Measurements from ENCODE around the gene RASGEF1C. TPM values are rescaled to one million over a fixed set of nuclear protein-coding genes. Genes with fewer than 3 reads are reported as not detected.

The RASGEF1C gene
- total and polyA plus RNA-seq, 2 experiments from 2014 or later: 0.40 to 0.42 TPM

DNA sequence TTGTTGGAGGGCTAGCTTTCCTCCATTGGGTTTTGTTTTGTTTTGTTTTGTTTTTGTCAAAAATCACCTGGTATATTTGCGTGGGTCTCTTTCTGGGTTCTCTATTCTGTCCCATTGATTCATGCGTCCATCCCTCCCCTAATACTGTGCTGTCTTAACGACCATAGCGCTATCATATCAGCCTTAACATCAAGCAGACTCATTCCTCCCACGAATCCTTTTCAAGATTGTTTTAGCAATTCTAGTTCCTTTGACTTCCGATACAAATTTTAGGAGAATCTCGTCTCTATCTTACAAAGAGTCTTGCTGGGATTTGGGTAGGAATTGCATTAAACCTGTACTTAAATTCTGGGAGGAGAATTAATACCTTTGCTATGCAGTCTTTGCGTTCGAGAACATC lies 106.4 kb downstream of the RASGEF1C start (continued):
- TF ChIP-seq, protein P1, sequence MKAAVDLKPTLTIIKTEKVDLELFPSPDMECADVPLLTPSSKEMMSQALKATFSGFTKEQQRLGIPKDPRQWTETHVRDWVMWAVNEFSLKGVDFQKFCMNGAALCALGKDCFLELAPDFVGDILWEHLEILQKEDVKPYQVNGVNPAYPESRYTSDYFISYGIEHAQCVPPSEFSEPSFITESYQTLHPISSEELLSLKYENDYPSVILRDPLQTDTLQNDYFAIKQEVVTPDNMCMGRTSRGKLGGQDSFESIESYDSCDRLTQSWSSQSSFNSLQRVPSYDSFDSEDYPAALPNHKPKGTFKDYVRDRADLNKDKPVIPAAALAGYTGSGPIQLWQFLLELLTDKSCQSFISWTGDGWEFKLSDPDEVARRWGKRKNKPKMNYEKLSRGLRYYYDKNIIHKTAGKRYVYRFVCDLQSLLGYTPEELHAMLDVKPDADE (IDR thresholded peaks at IDR 0.05): no peak
- TF ChIP-seq, protein P2, sequence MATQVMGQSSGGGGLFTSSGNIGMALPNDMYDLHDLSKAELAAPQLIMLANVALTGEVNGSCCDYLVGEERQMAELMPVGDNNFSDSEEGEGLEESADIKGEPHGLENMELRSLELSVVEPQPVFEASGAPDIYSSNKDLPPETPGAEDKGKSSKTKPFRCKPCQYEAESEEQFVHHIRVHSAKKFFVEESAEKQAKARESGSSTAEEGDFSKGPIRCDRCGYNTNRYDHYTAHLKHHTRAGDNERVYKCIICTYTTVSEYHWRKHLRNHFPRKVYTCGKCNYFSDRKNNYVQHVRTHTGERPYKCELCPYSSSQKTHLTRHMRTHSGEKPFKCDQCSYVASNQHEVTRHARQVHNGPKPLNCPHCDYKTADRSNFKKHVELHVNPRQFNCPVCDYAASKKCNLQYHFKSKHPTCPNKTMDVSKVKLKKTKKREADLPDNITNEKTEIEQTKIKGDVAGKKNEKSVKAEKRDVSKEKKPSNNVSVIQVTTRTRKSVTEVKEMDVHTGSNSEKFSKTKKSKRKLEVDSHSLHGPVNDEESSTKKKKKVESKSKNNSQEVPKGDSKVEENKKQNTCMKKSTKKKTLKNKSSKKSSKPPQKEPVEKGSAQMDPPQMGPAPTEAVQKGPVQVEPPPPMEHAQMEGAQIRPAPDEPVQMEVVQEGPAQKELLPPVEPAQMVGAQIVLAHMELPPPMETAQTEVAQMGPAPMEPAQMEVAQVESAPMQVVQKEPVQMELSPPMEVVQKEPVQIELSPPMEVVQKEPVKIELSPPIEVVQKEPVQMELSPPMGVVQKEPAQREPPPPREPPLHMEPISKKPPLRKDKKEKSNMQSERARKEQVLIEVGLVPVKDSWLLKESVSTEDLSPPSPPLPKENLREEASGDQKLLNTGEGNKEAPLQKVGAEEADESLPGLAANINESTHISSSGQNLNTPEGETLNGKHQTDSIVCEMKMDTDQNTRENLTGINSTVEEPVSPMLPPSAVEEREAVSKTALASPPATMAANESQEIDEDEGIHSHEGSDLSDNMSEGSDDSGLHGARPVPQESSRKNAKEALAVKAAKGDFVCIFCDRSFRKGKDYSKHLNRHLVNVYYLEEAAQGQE (IDR thresholded peaks at IDR 0.05; ENCODE audit: unreplicated experiment): no peak

DNA sequence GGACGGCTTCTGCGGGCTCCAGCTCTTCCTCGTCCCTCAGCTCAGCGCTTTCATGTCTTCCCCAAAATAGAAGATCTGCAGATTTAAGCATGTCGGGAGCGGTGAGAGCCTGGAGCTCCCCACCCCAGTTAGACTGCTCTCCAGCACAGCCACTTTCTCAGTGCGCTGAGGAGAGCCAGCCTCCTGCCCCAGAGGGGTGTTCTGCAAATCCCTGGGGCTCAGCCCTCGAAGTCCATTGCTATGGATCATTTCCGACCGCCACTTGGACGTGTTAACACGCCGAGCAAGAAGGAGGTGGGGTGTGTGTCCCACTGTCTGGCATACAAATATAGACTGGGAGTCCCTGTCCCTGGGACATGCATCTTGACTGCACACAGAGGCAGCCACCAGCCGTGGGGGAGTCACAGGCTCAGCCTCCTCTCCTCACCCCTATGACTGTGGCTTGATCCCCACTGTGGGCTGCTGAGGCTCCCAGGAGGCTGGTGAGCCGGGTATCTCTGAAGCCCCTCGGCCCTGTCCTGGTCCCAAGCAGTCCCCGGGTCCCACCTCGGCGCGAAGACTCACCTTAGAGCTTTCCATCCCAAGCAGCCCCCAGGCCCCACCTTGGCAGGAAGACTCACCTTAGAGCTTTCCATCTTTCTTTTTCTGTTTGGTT lies 107.4 kb downstream of the RASGEF1C start:
- no peak overlapping the region for H3K4me3 Mint-ChIP-seq
- Histone ChIP-seq H3K36me3 (ENCODE audit: insufficient read depth) (no peaks in the 10 kb centered on the region), H3K4me2 (no peak overlapping the region), H3K4me1 (ENCODE audit: insufficient read depth) (no peaks in the 10 kb centered on the region), H3K9me2 (ENCODE audit: insufficient read depth) (no peaks in the 10 kb centered on the region), H3K27ac (ENCODE audit: low read depth) (no peak overlapping the region), H2AFZ (no peak overlapping the region), H3K27me3 (ENCODE audit: insufficient read depth) (no peaks in the 10 kb centered on the region), H3F3A (replicated peaks; ENCODE audit: low read depth) (no peaks in the 10 kb centered on the region), H4K20me1 (replicated peaks; ENCODE audit: insufficient read depth) (no peaks in the 10 kb centered on the region), H3K79me2 (replicated peaks; ENCODE audit: insufficient read depth) (no peaks in the 10 kb centered on the region), H3K4me3 (no peak overlapping the region)
- no peak overlapping the region for H3K27ac Mint-ChIP-seq
- no peak for ATAC-seq
- H3K36me3 Mint-ChIP-seq (ENCODE audit: low read depth): no peaks in the 10 kb centered on the region; the same call in 2 of the 3 replicates
- TF ChIP-seq, protein P1 (IDR thresholded peaks at IDR 0.05): no peak
- TF ChIP-seq CREB1 (CRISPR knock-in tag; IDR thresholded peaks at IDR 0.05; ENCODE audit: low read depth) (no peak), NANOG (IDR thresholded peaks at IDR 0.05; ENCODE audit: borderline replicate concordance) (no peak)
- DNase-seq (ENCODE audit: low spot score): no peak
- H3K4me1 Mint-ChIP-seq: no peaks in the 10 kb centered on the region
- peaks cover 5% of the 10 kb centered on the region for H3K9me3 Mint-ChIP-seq
- peaks cover 3% of the 10 kb centered on the region for H3K27me3 Mint-ChIP-seq (ENCODE audit: insufficient read depth, low read depth, poor library complexity)

DNA sequence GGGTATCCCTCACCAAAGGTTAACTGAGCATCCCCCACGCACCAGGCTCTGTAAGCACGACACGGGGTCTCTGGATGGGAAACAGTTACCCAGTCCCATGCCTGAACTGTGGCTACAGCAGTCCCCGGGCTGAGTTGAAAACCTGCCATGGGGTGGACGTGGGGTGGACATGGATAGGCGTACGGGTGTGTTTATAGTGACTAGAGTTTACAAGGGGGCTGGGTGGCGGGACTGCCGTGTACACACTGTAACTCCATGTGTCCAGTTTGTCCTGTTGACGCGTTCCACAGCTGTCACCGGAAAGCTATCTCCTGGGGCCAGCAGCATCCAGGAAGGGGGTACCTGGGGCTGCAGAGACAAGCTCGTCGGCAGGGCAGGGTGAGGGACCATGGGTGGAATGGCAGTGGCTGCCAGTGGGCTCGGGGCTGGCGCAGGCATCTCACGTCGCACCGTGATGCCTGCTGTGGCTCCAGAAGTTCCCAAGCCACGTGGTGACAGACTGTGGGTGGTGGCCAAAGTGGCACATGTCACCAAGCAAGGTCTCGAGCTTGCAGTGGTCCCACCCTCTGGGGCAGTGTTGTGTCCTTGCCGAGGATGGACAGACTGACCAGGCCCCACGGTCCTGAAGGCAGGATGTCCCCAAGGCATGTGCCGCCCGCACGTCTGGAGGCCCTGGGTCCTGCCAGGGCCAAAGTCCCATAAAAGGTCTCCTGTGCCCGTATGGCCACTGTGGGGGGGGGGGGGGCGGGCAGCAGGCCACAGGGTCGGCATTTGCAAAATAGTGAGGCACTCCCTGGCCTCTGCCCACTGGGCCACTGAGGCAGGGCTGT lies 108.2 kb downstream of the RASGEF1C start:
- DNase-seq (ENCODE audit: low spot score): no peak
- Mint-ChIP-seq H3K27ac (no peak overlapping the region), H3K4me1 (no peaks in the 10 kb centered on the region), H3K4me3 (no peak overlapping the region), H3K36me3 (ENCODE audit: low read depth) (no peaks in the 10 kb centered on the region; the same call in 2 of the 3 replicates), H3K27me3 (ENCODE audit: insufficient read depth, low read depth, poor library complexity) (peaks cover 3% of the 10 kb centered on the region), H3K9me3 (no peaks in the 10 kb centered on the region; the same call in 2 of the 3 replicates)
- Histone ChIP-seq H3F3A (replicated peaks; ENCODE audit: low read depth) (no peaks in the 10 kb centered on the region), H3K4me3 (no peak overlapping the region), H3K4me2 (no peak overlapping the region), H3K27ac (ENCODE audit: low read depth) (no peak overlapping the region), H4K20me1 (replicated peaks; ENCODE audit: insufficient read depth) (no peaks in the 10 kb centered on the region), H3K4me1 (ENCODE audit: insufficient read depth) (no peaks in the 10 kb centered on the region), H3K27me3 (ENCODE audit: insufficient read depth) (no peaks in the 10 kb centered on the region), H2AFZ (no peak overlapping the region), H3K36me3 (ENCODE audit: insufficient read depth) (no peaks in the 10 kb centered on the region), H3K9me2 (ENCODE audit: insufficient read depth) (no peaks in the 10 kb centered on the region), H3K79me2 (replicated peaks; ENCODE audit: insufficient read depth) (no peaks in the 10 kb centered on the region)
- ATAC-seq: no peak
- TF ChIP-seq CREB1 (CRISPR knock-in tag; IDR thresholded peaks at IDR 0.05; ENCODE audit: low read depth) (no peak), NANOG (IDR thresholded peaks at IDR 0.05; ENCODE audit: borderline replicate concordance) (no peak), ZNF331 (CRISPR knock-in tag; IDR thresholded peaks at IDR 0.05; ENCODE audit: low read depth) (no peak), POLR2AphosphoS5 (IDR thresholded peaks at IDR 0.05; ENCODE audit: low read depth) (no peak), EZH2phosphoT487 (IDR thresholded peaks at IDR 0.05; ENCODE audit: unreplicated experiment) (no peak), JUNB (IDR thresholded peaks at IDR 0.05; ENCODE audit: unreplicated experiment) (no peak), ZNF114 (CRISPR knock-in tag; IDR thresholded peaks at IDR 0.05) (no peak), STAT1 (IDR thresholded peaks at IDR 0.05; ENCODE audit: unreplicated experiment) (no peak)
- TF ChIP-seq, protein P1 (IDR thresholded peaks at IDR 0.05): no peak

Data from GM23338 (cell line).